Gastroesophageal sphincter (tissue), 3 donors: Measurements from ENCODE around the gene VDAC2.

ENCODE experiments used
- CTCF ChIP-seq, 4 experiments: fragments of 200-600 bp in 2 of 4; fragments of 450-650 bp in 2 of 4; sonication (generic) in 1 of 4; IDR thresholded peaks; one replicate each; pipeline ENCODE4 v1.5.1; 2017 to 2019; ENCODE audit warnings: antibody characterized with exemption in 4 of 4, mild to moderate bottlenecking in 2 of 4, moderate library complexity in 2 of 4
- POLR2A ChIP-seq, 2 donors: fragments of 450-650 bp; IDR thresholded peaks; one replicate each; pipeline ENCODE4 v1.6.1; 2017; ENCODE audit warnings: antibody characterized with exemption in 2 of 2, mild to moderate bottlenecking in 2 of 2, moderate library complexity in 1 of 2
- POLR2AphosphoS5 ChIP-seq: sonication (generic); formaldehyde crosslinking; IDR thresholded peaks from one replicate; pipeline ENCODE4 v1.6.1; 2017; ENCODE audit warnings: antibody characterized with exemption

DNA sequence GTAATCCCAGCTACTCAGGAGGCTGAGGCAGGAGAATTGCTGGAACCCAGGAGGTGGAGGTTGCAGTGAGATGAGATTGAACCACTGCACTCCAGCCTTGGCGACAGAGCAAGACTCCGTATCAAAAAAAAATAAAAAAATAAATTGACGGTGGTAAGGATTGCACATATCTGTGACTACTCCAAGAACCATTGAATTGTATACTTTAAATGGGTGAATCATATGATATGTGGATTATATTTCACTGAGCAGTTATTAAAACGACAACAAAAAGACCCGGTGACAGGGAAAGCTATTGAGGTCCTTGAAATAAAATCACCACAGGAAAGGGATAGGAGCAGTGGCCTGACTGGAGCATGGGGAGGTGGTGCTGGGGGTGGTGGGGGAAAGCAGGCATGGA, 56.3 kb downstream of the VDAC2 start:
- no peak for TF ChIP-seq POLR2A (IDR thresholded peaks at IDR 0.05)
- no peak for TF ChIP-seq CTCF (IDR thresholded peaks at IDR 0.05)
- no peak for TF ChIP-seq POLR2AphosphoS5
